Activated CD4-positive, alpha-beta T cell treated with anti-CD3 and anti-CD28 coated beads for 36 hours (primary cell): ENCODE data around the gene SIAE. TPM values are rescaled to one million over a fixed set of nuclear protein-coding genes. Genes with fewer than 3 reads are reported as not detected.
A peak's percentile ranks its signal among the peaks of the same experiment; 100 is the strongest.

Experiments
- ATAC-seq: fragments of 200-7000 bp; cut with Tn5 transposase; one replicate; pipeline ENCODE4 v1.10.0; 2021; ENCODE audit warnings: mild to moderate bottlenecking, moderate library complexity
- CTCF ChIA-PET: fragments of 350-600 bp; sonication (Branson Sonifier 250); formaldehyde crosslinking; loops from one replicate; lab custom pipeline; 2021; ENCODE audit warnings: antibody characterized with exemption; lab: Charles Lee
- POLR2A ChIA-PET: fragments of 350-600 bp; sonication (Branson Sonifier 250); formaldehyde crosslinking; loops from one replicate; lab custom pipeline; 2021; ENCODE audit warnings: antibody characterized with exemption, inconsistent platforms; lab: Charles Lee
- DNase-seq: peaks from one replicate; pipeline ENCODE4 v3.0.0-alpha.2; 2020
- H3K27ac Mint-ChIP-seq: one replicate; pipeline ENCODE4 v1.8.0; 2021; ENCODE audit warnings: mixed read lengths
- H3K27me3 Mint-ChIP-seq: one replicate; pipeline ENCODE4 v1.8.0; 2021; ENCODE audit warnings: mixed read lengths
- H3K36me3 Mint-ChIP-seq: one replicate; pipeline ENCODE4 v1.8.0; 2021; ENCODE audit warnings: low read depth, mixed read lengths
- H3K4me1 Mint-ChIP-seq: one replicate; pipeline ENCODE4 v1.8.0; 2021; ENCODE audit warnings: mixed read lengths
- H3K4me3 Mint-ChIP-seq: one replicate; pipeline ENCODE4 v1.8.0; 2021; ENCODE audit warnings: mild to moderate bottlenecking, moderate library complexity, mixed read lengths
- H3K9me3 Mint-ChIP-seq: one replicate; pipeline ENCODE4 v1.8.0; 2021; ENCODE audit warnings: low read depth, mixed read lengths
- intact Hi-C, 2 experiments: fragments of 100-400 bp; cut with DNase I in 1 of 2; cut with micrococcal nuclease in 1 of 2; formaldehyde crosslinking; loops; one replicate each; pipeline versions ENCODE4 v1.14.2 to v1.15.1; 2022 to 2024; cut with DNase I, micrococcal nuclease
- total RNA-seq, 2 experiments: library from RNA; stranded (reverse); gene quantifications; one replicate each; pipeline ENCODE4 v1.2.3, GENCODE V29; 2021

The SIAE gene
- total RNA-seq, 2 experiments from 2014 or later: 9.4 to 12.2 TPM

DNA sequence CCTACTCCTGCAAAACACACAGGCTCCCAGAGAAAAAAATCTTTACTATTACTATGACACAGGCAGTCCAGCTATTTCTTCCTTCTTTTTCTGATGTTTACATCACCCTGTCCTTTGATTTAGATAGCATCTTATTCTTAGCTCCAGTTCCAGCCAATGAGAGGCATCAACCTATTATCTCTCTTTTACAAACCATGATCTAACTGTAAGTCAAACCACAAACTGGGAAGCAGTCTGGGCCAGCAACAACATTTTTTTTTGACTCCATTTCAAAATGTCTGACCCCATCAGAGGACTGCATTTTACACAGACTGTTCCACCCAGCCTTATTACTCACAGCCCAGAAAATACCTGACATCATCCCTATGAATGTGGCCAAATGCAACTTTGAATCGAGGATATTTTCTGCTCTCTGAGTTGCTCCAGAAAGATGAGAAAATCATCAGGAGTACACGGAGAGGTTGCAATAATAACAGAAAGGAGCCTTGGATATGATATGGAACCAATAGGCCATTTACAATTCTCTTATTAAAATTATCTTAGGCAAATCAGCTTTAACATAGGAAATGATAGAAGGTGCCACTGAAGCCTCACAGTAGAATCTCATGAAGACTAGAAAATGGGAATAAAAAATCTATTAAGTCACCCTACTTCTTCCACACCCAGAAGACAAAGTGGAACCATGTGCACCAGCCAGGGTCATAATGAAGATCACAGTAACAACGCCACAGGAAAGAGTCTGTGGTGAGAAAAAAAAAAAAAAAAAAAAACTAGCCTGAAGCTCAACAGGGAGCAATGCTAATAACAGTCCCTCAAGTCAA, 29.7 kb downstream of the SIAE start:
- Mint-ChIP-seq H3K4me1 (peaks cover 3% of the 10 kb centered on the region), H3K27me3 (no peaks in the 10 kb centered on the region), H3K27ac (no peak overlapping the region), H3K4me3 (no peak overlapping the region), H3K36me3 (peaks cover 2% of the 10 kb centered on the region), H3K9me3 (no peaks in the 10 kb centered on the region)
- ChIA-PET POLR2A (interaction anchor here (0.6 kb wide), 1 partner anchor 1660 kb away, joined by 3 read pairs; the partner anchor contains the start of gene DCPS), CTCF (interaction anchor here (1.0 to 2.4 kb wide), 8 partner anchors 8 to 222 kb away, joined by 3 to 7 read pairs (median 6); no protein-coding TSS in a partner anchor)
- intact Hi-C loops: loop anchor here (1.0 to 2.0 kb wide), 5 partner anchors 27 to 223 kb away; no protein-coding TSS in a partner anchor
- DNase-seq (no peak), ATAC-seq (no peak)

DNA sequence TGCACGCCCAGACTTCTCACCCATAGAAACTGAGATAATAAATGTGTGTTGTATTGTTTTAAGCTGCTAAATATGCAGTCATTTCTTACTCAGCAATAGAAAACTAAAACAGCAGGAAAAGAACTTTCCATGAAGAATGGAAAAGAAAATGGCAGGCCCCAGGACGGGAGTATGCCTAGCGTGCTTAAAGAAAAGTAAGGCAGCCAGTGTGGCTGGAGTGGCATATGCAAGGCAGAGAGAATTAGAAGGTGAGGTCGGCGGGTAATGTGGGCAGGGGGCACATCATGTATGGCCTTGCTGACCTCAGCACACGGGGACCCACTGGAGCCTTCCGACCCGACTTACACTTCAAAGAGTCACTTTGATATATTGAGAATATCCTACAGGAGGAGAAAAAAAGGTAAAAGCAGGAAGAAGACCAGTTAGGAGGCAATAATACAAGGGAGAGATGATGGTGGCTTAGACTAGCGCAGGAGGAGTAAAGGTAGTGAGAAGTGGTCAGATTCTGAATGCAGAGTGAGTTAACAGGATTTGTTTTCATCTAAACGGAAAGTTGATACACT, 30.4 kb downstream of the SIAE start:
- H3K4me3 Mint-ChIP-seq: no peak overlapping the region
- CTCF ChIA-PET: interaction anchor here (0.7 to 2.4 kb wide), 7 partner anchors 9 to 223 kb away, joined by 3 to 7 read pairs (median 6); partner anchors contain the start of gene TBRG1
- no peak for ATAC-seq

DNA sequence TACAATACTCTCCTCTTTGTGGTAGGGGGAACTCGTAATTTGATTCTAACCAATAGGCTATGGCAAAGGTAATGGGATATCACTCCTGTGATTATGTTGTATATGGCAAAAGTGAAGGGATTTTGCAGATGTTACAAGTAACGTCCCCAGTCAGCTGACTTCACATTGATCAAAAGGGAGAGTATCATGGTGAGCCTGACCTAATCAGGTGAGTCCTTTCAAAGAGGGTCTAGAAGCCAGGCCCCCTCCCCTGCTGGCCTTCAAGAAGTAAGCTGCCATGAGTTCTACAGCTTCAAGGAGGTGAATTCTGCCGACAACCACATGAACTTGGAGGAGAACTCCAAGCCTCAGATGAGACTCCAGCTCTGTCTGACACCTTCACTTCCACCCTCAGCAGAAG, 30.9 kb downstream of the SIAE start:
- DNase-seq (no peak), ATAC-seq (no peak)
- peaks cover 6% of the 10 kb centered on the region for H3K36me3 Mint-ChIP-seq
- no peak overlapping the region for H3K27ac Mint-ChIP-seq
- H3K27me3 Mint-ChIP-seq: no peaks in the 10 kb centered on the region
- ChIA-PET CTCF (interaction anchor here (0.7 to 1.6 kb wide), 3 partner anchors 9 to 24 kb away, joined by 3 to 7 read pairs (median 3); partner anchors contain the start of gene TBRG1), POLR2A (no interaction called here)
- no peak overlapping the region for H3K4me3 Mint-ChIP-seq
- H3K9me3 Mint-ChIP-seq: no peaks in the 10 kb centered on the region
- intact Hi-C loops: no loop called here
- H3K4me1 Mint-ChIP-seq: peaks cover 3% of the 10 kb centered on the region

More for the DNA sequence above, 30.4 kb downstream of the SIAE start:
- POLR2A ChIA-PET: interaction anchor here (0.6 kb wide), 1 partner anchor 1661 kb away, joined by 3 read pairs; the partner anchor contains the start of gene DCPS
- H3K9me3 Mint-ChIP-seq: no peaks in the 10 kb centered on the region
- peaks cover 6% of the 10 kb centered on the region for H3K36me3 Mint-ChIP-seq
- no peak overlapping the region for H3K27ac Mint-ChIP-seq
- H3K4me1 Mint-ChIP-seq: peaks cover 3% of the 10 kb centered on the region
- H3K27me3 Mint-ChIP-seq: no peaks in the 10 kb centered on the region
- no peak for DNase-seq
- intact Hi-C loops: no loop called here

DNA sequence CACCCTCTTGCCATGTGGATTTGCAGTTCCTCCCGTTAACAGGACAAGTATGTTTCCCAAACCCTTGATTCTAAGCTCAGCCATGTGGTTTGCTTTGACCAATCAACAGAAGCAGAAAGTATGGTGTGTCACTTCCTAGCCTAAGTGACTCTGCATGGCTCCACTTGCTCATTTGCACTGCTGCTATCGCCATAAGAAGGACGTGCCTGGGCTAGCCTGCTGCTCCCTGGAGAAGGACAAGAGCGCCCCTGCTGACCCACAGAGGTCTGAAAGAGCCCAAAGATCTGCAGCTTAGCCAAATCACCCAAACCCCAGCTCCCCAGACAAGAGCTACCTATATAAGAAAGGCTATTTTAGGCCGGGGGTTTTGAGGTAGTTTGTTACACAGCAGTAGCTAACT, 32.9 kb downstream of the SIAE start:
- no peak overlapping the region for H3K27ac Mint-ChIP-seq
- no peak for DNase-seq
- H3K9me3 Mint-ChIP-seq: no peaks in the 10 kb centered on the region
- H3K4me3 Mint-ChIP-seq: no peak overlapping the region
- H3K36me3 Mint-ChIP-seq: peaks cover 13% of the 10 kb centered on the region
- peaks cover 3% of the 10 kb centered on the region for H3K4me1 Mint-ChIP-seq
- no peaks in the 10 kb centered on the region for H3K27me3 Mint-ChIP-seq
- ChIA-PET POLR2A (no interaction called here), CTCF (interaction anchor here (0.6 to 2.4 kb wide), 4 partner anchors 9 to 158 kb away, joined by 3 to 8 read pairs (median 6); no protein-coding TSS in a partner anchor)
- intact Hi-C loops: no loop called here
- no peak for ATAC-seq

DNA sequence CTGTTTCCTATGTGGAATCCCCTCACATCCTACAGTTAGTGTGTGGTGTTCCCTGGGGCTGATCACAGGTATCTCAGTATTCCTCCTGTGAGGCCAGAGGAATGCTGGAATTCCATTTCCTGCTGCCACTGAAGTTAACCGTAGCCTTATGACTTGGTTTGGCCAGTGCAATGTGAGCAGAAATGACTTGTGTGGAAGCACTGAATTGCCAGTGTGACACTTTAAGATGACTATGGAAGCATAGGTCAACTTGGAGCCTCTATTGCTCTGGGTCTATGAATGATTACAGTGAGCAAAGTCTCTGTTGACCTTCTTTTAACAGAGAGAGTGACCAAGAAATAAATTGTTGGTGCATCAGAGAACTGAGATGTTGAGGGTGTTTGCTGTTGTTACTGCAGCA, 34.4 kb downstream of the SIAE start:
- Mint-ChIP-seq H3K9me3 (no peaks in the 10 kb centered on the region), H3K4me1 (no peaks in the 10 kb centered on the region), H3K27me3 (no peaks in the 10 kb centered on the region), H3K4me3 (no peak overlapping the region), H3K36me3 (peaks cover 16% of the 10 kb centered on the region), H3K27ac (no peak overlapping the region)
- ChIA-PET POLR2A (no interaction called here), CTCF (interaction anchor here (0.7 to 2.4 kb wide), 4 partner anchors 10 to 155 kb away, joined by 3 to 8 read pairs (median 6); no protein-coding TSS in a partner anchor)
- intact Hi-C loops: no loop called here
- ATAC-seq: no peak
- DNase-seq: no peak

DNA sequence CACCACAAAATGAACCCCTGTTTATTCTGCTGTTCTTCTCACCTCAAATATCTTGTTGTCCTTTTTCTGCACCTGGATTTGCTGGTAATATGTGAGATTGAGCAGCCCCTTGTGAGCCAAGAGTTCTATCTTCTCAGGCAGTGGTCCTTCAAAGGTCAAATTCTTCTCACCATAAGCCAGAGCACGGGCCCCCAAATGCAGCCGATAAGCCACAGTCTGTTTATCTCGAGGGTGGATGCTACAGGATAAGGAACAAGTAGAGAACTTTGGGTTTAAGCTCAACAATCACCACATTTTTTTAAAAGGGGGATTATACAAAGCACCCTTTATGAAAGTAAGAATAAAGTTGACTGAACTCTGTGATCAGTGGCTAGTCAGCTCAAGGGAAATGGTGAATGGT, 35.0 kb downstream of the SIAE start:
- no peak for DNase-seq
- H3K4me1 Mint-ChIP-seq: no peaks in the 10 kb centered on the region
- no peak overlapping the region for H3K4me3 Mint-ChIP-seq
- no peaks in the 10 kb centered on the region for H3K9me3 Mint-ChIP-seq
- H3K27ac Mint-ChIP-seq: no peak overlapping the region
- no peak for ATAC-seq
- H3K36me3 Mint-ChIP-seq: peaks cover 19% of the 10 kb centered on the region
- ChIA-PET CTCF (interaction anchor here (0.7 to 2.4 kb wide), 3 partner anchors 120 to 156 kb away, joined by 3 to 8 read pairs (median 5); no protein-coding TSS in a partner anchor), POLR2A (no interaction called here)
- H3K27me3 Mint-ChIP-seq: no peaks in the 10 kb centered on the region
- intact Hi-C loops: no loop called here

DNA sequence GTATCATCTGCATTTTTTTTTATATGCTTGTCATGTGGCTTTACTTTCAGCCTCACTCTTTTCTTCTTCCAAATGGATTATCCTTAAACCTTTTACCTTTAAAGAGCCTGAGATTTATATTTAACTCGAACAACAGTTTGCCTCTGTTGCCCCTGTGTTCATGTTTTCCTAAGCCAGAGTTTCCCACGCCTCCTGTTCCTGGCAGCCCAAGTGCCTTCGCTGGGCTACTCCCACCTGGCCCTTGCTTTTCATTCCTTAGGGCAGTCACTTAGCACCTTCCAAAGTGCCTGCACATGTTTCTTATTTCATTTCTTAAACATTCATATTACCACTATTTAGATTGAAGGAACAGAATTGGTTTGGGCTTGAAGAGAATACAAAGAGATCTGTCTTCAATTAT, 37.6 kb downstream of the SIAE start:
- peak overlapping the region; percentile 14 for H3K27ac Mint-ChIP-seq

DNA sequence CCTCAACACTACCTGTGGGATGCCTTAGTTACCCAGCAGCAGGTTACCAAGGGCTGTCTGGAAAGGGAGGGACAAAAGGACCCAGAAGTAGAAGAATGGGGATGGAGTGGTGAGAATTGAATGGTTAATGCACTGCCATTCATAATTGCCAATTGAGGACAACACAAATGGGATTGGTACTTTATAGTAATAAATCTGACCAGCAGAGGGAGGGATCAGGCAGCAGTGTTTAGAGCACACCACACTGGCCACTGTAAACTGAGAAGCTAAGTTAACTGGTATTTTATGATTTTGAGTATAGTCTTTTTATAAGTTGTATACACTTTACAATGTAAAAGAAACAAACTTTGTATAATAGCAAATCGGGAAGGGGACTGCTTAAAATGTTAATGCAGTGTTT, 40.2 kb downstream of the SIAE start:
- ChIA-PET POLR2A (no interaction called here), CTCF (interaction anchor here (0.7 to 1.0 kb wide), 2 partner anchors 9 to 406 kb away, joined by 3 to 4 read pairs; no protein-coding TSS in a partner anchor)
- ATAC-seq: no peak
- Mint-ChIP-seq H3K9me3 (no peaks in the 10 kb centered on the region), H3K27me3 (no peaks in the 10 kb centered on the region), H3K27ac (no peak overlapping the region), H3K4me3 (no peak overlapping the region), H3K4me1 (peaks cover 2% of the 10 kb centered on the region), H3K36me3 (peaks cover 49% of the 10 kb centered on the region)
- DNase-seq: no peak
- intact Hi-C loops: no loop called here

More for the DNA sequence above, 37.6 kb downstream of the SIAE start:
- Mint-ChIP-seq H3K27me3 (no peaks in the 10 kb centered on the region), H3K4me1 (no peaks in the 10 kb centered on the region), H3K4me3 (no peak overlapping the region), H3K36me3 (peaks cover 38% of the 10 kb centered on the region), H3K9me3 (no peaks in the 10 kb centered on the region)
- ChIA-PET CTCF (interaction anchor here (0.8 kb wide), 1 partner anchor 8 kb away, joined by 3 read pairs; no protein-coding TSS in a partner anchor), POLR2A (no interaction called here)
- intact Hi-C loops: no loop called here
- no peak for ATAC-seq
- DNase-seq: no peak

DNA sequence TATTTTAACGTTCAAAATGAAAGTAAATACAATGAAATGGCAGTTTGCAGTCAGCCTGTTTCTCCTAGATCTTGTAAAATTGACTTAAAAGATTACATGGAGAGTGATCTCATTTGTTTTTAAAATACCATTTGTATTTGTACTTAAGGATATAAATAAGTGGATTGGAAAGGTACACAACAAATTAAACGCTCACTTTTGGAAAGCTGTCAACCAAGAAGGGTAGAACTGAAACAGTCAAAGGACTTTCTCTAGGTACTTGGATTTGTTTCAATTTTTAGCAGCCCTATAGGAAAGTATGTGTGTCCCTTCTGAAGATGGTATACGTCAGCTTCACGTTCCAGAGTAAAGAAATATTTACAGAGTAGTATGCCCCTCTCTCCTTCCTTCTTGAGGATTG, 43.6 kb downstream of the SIAE start:
- Mint-ChIP-seq H3K27ac (no peak overlapping the region), H3K36me3 (peaks cover 59% of the 10 kb centered on the region), H3K9me3 (no peaks in the 10 kb centered on the region), H3K27me3 (no peaks in the 10 kb centered on the region), H3K4me1 (peaks cover 12% of the 10 kb centered on the region), H3K4me3 (no peak overlapping the region)
- ChIA-PET POLR2A (no interaction called here), CTCF (interaction anchor here (1.0 to 1.9 kb wide), 4 partner anchors 10 to 215 kb away, joined by 3 to 7 read pairs (median 4); no protein-coding TSS in a partner anchor)
- DNase-seq (no peak), ATAC-seq (no peak)
- intact Hi-C loops: loop anchor here in 1 of 2 experiments (10.0 kb wide), 1 partner anchor 1585 kb away; the partner anchor contains the start of genes FAM118B and RPUSD4

DNA sequence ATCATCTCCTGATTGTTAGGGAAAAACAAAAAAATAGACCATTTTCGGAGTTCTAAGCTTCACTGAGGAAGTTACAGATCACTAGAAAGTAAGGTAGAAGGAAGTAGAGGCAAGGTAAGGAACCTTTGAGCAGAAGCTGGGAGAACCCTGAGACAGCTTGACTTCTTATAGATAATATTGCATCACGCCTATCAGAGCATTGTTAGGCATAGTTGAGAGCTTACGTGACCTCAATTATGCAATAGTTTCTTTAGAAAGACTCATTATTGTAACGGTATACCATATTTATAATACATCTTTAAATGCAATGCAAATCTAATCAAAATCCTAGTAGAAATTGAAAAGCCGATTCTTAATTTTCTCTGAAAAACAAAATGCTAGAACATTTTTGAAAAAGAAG, 46.0 kb downstream of the SIAE start:
- no peak overlapping the region for H3K27ac Mint-ChIP-seq
- no peak overlapping the region for H3K4me3 Mint-ChIP-seq
- ATAC-seq: no peak
- no peaks in the 10 kb centered on the region for H3K27me3 Mint-ChIP-seq
- peaks cover 25% of the 10 kb centered on the region for H3K4me1 Mint-ChIP-seq
- intact Hi-C loops: loop anchor here in 1 of 2 experiments (10.0 kb wide), 1 partner anchor 1587 kb away; the partner anchor contains the start of genes FAM118B and RPUSD4
- H3K36me3 Mint-ChIP-seq: peaks cover 52% of the 10 kb centered on the region
- DNase-seq: no peak
- ChIA-PET POLR2A (no interaction called here), CTCF (interaction anchor here (1.3 kb wide), 1 partner anchor 17 kb away, joined by 3 read pairs; no protein-coding TSS in a partner anchor)
- no peaks in the 10 kb centered on the region for H3K9me3 Mint-ChIP-seq
